Left ventricle myocardium inferior (tissue), 1 donor: Measurements from ENCODE around the gene TUBGCP2. TPM values are rescaled to one million over a fixed set of nuclear protein-coding genes. Genes with fewer than 3 reads are reported as not detected.

ENCODE experiments used
- DNase-seq: peaks from one replicate; pipeline ENCODE4 v3.0.0-alpha.2; 2020
- H3K27ac ChIP-seq: fragments of 200-600 bp; replicated peaks from 2 replicates; pipeline ENCODE4 v1.8.0; 2021
- H3K27me3 ChIP-seq: fragments of 200-600 bp; 2 replicates; pipeline ENCODE4 v1.8.0; 2021; ENCODE audit warnings: low read depth
- H3K36me3 ChIP-seq: fragments of 200-600 bp; 2 replicates; pipeline ENCODE4 v1.8.0; 2021
- H3K4me1 ChIP-seq: fragments of 200-600 bp; 2 replicates; pipeline ENCODE4 v1.8.0; 2021
- H3K4me3 ChIP-seq: fragments of 200-600 bp; 2 replicates; pipeline ENCODE4 v1.8.0; 2021; ENCODE audit warnings: mild to moderate bottlenecking, moderate library complexity
- H3K9me3 ChIP-seq: fragments of 200-600 bp; replicated peaks from 2 replicates; pipeline ENCODE4 v1.8.0; 2021
- CTCF ChIP-seq: fragments of 200-600 bp; IDR thresholded peaks from 2 replicates; pipeline ENCODE4 v1.8.0; 2021; ENCODE audit warnings: antibody characterized with exemption, mild to moderate bottlenecking, borderline replicate concordance
- intact Hi-C: fragments of 100-400 bp; cut with micrococcal nuclease; formaldehyde crosslinking; loops from one replicate; pipeline ENCODE4 v1.11.0; 2022
- total RNA-seq: library from RNA; stranded (reverse); fragmentation: NEBNext Ultra II Directional; extraction: Animal tissue kit (Norgen Biotek cat#: 25700); gene quantifications from one replicate; pipeline ENCODE4 v1.2.1, GENCODE V29; 2021
- donor health status: DM: no; HTN: yes; CAD: no; lungs with severe emphysema.

The TUBGCP2 gene
- total RNA-seq, 1 donor from 2014 or later = 38.9 TPM

- intact Hi-C loops = no loop called here
- DNase-seq = no peak
- no peak overlapping the region for H3K4me3 ChIP-seq
- H3K9me3 ChIP-seq = no peaks in the 10 kb centered on the region
- no peak for TF ChIP-seq CTCF
- no peak overlapping the region for H3K27ac ChIP-seq
- H3K36me3 ChIP-seq = peaks cover 87% of the 10 kb centered on the region
- no peaks in the 10 kb centered on the region for H3K27me3 ChIP-seq
- H3K4me1 ChIP-seq = no peaks in the 10 kb centered on the region
These were observed 20.7 kb downstream of the TUBGCP2 start for GRCh38 chr10:133287832-133288500.

GRCh38 chr10:133286366-133286765 is 22.3 kb downstream of the TUBGCP2 start:
- Histone ChIP-seq H3K4me1 (no peaks in the 10 kb centered on the region), H3K27me3 (no peaks in the 10 kb centered on the region), H3K4me3 (no peak overlapping the region), H3K9me3 (no peaks in the 10 kb centered on the region), H3K36me3 (peaks cover 96% of the 10 kb centered on the region), H3K27ac (no peak overlapping the region)
- TF ChIP-seq CTCF = no peak
- DNase-seq = no peak
- intact Hi-C loops = no loop called here

GRCh38 chr10:133285217-133285616 is 23.5 kb downstream of the TUBGCP2 start:
- Histone ChIP-seq H3K36me3 (peaks cover 97% of the 10 kb centered on the region), H3K4me1 (no peaks in the 10 kb centered on the region), H3K9me3 (no peaks in the 10 kb centered on the region), H3K27me3 (no peaks in the 10 kb centered on the region), H3K27ac (no peak overlapping the region), H3K4me3 (no peak overlapping the region)
- intact Hi-C loops = no loop called here
- no peak for TF ChIP-seq CTCF
- no peak for DNase-seq

GRCh38 chr10:133283931-133284330 is 24.7 kb downstream of the TUBGCP2 start:
- Histone ChIP-seq H3K27ac (no peak overlapping the region), H3K4me1 (no peaks in the 10 kb centered on the region), H3K9me3 (no peaks in the 10 kb centered on the region), H3K27me3 (no peaks in the 10 kb centered on the region), H3K4me3 (no peak overlapping the region), H3K36me3 (peaks cover 97% of the 10 kb centered on the region)
- intact Hi-C loops = no loop called here
- no peak for DNase-seq
- TF ChIP-seq CTCF = no peak

GRCh38 chr10:133282846-133283390 is 25.8 kb downstream of the TUBGCP2 start:
- no peaks in the 10 kb centered on the region for H3K9me3 ChIP-seq
- no peak overlapping the region for H3K27ac ChIP-seq
- H3K27me3 ChIP-seq = no peaks in the 10 kb centered on the region
- H3K4me3 ChIP-seq = no peak overlapping the region
- DNase-seq = no peak
- no peaks in the 10 kb centered on the region for H3K4me1 ChIP-seq
- intact Hi-C loops = no loop called here
- no peak for TF ChIP-seq CTCF
- peaks cover 89% of the 10 kb centered on the region for H3K36me3 ChIP-seq
